H54 (cell line): ENCODE data around the gene CORO6.

ENCODE experiments used
- DNase-seq: peaks from one replicate; pipeline ENCODE4 v3.0.0; 2011; ENCODE audit warnings: low spot score, mixed read lengths; ENCODE audit not compliant: insufficient read length
- FAIRE-seq: peaks from 3 replicates; lab custom pipeline; 2011; peaks lifted over from hg19 to GRCh38; lab: Jason Lieb, UNC
- POLR2A ChIP-seq: IDR thresholded peaks from 2 replicates; pipeline ENCODE4 v1.6.1; 2011; ENCODE audit warnings: low read depth, mild to moderate bottlenecking, low read length

The CORO6 gene

DNA sequence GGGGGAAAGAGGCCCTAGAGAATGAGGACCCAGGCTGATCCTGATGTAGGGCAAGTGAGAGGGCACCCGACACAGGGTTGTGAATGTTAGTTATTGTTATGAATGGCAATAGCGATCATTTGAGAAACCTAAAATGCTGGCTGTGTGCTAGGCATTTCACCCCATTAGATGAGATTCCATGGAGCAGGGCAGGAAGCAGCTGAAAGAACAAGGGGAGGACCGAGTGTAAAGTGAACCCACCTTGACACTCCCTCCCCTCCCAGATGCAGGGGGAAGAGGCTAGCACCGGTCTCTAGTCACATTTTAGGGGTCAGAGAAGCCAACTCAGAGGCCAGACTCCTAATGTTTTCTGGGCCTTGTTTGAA is 553 bp upstream of the CORO6 start:
- FAIRE-seq (no peak), DNase-seq (no peak)
- TF ChIP-seq POLR2A, result no peak

DNA sequence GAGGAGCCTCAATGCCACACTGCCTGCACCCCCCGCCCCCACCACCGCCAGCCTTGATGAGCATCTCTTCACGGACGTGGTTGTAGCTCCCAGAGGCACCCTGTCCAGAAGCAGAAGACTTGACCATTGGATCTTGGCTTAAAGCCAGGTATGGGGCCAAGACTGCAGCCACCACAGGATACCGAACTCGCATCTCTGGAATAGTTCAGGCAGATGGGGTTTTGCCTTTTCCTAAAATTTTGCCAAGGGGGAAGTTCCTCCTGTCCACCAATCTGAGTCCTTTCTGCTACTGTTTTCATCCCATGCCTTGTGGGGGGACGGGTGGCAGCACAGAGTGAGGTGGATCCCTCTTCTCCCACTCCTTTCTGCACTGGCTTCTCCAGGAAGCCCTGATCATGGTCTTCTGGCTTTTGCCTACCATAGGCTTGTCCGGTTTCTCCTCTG is 939 bp downstream of the CORO6 start:
- no peak for TF ChIP-seq POLR2A
- DNase-seq (no peak), FAIRE-seq (no peak)

DNA sequence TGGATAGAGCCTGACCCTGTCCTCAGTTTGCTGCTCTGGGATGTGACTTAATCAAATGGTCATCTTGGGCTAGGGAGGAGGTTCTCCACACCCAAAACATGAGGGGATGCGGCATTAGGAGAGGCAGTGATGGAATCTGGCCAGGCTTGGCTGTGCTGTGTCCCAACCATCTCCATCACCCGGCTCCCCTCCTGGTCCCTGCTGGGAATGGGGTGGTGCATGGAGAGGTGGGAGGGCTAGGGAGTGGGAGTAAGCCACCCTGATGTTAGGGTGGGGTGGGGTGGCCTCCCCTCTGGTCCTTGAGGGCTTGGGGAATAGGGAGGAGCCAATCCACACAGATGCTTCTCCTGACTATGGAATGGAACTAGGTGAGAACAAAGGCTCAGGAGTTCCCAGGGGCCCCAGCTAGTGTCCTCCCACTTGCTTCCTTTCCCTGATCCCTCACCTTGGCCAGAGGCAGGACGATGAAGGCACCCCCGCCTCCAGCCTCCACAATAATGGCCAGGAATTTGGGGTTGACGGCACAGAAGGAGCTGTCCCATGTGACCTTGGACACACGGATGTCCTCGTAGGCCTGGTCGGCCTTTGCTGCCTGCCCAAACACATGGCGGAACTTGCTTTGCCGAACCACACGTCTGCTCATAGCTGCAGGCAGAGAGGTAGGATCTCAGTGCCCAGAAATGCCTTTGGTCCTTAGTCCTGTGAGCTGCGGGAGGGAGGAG is 1.8 kb downstream of the CORO6 start:
- DNase-seq, result no peak
- TF ChIP-seq POLR2A, result no peak
- no peak for FAIRE-seq

DNA sequence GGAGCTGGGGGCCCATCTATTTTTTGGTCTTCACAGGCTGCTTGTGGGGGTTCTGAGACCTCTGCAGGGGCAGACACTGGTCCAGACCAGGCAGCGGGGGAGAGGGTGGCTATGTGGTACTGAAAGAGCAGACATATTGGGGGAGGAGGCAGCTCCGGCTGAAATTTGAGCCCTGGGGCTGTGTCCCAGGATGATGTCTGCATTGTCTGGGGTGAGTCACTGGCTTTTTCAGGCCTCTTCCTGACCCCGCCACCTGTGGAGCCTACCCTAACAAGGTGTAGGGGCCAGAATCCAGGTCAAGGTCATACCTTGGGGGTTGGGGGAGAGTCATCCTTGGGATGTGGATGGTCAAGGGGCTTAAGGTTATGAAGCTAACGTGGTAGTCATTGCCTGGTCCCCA is 2.4 kb downstream of the CORO6 start:
- FAIRE-seq (no peak), DNase-seq (peak; percentile 75)
- no peak for TF ChIP-seq POLR2A

DNA sequence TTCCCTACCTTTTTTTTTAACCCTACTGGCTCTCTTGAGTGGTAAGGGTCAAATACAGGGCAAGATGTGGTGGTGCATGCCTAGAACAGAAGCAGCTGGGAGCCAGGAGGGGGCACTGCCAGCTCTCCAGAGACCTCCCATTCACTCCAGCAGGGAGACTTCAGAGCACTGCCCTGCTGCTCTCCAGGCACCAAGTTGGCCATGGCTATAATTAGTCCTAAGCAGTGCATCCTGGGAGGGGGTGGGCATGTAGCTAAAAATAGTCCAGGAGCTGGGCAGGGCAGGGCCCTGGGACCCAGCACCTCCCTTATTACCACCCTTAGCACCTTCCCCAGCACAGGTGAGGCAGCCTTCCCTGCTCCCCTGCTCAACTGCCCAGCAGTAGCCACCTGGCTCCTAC is 3.5 kb downstream of the CORO6 start:
- no peak for FAIRE-seq

DNA sequence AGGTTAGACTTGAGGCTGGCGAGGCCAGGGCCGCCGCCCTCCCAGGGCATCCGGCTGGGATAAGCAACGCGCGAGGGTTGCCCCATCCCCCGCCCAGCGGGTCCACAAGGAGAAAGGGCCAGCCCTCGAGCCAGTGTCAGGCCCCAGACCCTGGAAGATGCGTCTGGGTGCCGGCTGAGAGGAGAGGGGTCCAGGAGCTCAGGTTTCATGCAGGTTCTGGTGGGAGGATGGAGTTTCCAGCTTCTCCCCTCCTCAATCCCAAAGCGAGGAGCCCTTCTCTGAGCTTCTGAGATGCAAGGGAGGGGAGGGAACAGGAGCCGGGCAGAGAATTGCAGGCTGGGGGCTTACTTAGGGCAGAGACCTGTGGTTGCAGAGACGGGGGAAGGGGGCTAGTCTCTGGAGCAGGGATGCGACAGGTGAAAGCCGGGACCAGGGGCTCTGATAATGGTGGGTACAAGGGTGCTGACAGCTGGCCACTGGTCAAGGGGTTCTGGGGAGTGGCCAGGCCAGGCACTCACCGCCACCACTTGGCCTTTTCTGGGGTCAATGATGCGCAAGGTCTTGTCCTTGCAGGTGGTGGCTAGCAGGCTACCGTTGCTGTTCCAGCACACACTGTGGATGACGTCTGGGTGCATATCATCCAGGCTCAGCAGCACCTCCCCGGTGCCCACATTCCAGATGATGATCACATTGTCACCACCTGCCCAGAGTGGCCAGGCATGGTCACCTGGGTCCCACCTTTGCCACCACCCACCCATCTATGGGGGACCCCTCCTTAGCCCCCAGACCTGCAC is 4.2 kb downstream of the CORO6 start:
- FAIRE-seq, result no peak

More for the DNA sequence above, 3.5 kb downstream of the CORO6 start:
- no peak for TF ChIP-seq POLR2A
- no peak for DNase-seq

DNA sequence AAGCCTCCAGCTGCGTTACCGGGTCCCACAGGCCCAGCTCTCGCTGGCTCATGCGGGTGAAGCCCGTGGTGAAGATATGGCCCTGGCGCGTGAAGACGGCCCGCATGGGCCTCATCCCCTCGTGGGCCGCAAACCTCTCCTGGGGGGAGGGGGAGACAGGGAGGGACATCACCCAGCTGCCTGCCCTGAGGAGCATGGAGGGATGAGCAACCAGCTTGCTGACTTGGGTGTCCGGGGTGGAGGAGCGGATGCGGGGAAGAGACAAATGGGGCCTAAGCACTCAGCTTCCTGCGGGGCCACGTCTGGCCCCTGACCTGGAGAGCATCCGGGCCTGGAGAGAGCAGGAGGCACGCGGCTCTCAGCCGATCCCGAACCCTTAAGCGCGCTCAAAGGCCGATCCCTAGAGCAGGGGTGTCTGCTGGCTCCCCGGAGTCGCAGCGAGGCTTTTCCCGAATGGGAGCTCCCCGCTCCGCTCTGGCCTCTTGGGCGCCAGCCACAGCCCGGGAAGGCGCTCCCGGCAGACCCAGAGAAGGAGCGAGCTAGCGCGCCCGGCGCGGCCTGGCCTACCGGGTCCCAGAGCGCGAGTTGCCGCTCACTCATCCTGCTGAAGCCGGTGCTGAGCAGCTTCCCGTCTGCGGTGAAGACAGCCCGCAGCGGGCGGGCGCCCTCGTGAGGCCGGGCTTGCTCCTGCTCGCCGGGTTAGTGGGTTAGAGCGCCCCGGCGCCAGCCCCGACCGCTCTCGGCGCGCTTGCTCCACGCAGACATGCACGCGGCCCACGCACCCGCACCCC is 5.0 kb downstream of the CORO6 start:
- FAIRE-seq, result no peak
- DNase-seq, result no peak
- TF ChIP-seq POLR2A, result no peak

More for the DNA sequence above, 4.2 kb downstream of the CORO6 start:
- TF ChIP-seq POLR2A, result no peak
- no peak for DNase-seq

DNA sequence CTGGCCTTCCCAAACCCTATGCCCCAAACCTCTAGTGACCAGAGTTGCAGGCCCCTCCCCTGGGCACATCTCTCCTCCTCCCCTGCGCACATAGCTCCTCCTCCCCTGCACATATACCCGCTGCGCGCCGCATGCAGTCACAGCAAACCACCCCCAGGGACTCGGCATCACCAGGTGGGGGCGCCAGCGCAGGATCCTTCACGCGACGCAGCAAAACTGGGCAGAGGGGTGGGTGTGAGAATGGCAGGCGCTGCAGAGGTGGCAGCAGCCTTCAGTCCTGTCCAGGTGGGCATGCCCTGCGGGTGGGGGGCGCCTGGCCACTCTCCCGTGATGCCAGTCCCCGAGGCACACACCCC is 5.6 kb downstream of the CORO6 start:
- FAIRE-seq (no peak), DNase-seq (no peak)
- TF ChIP-seq POLR2A, result no peak

DNA sequence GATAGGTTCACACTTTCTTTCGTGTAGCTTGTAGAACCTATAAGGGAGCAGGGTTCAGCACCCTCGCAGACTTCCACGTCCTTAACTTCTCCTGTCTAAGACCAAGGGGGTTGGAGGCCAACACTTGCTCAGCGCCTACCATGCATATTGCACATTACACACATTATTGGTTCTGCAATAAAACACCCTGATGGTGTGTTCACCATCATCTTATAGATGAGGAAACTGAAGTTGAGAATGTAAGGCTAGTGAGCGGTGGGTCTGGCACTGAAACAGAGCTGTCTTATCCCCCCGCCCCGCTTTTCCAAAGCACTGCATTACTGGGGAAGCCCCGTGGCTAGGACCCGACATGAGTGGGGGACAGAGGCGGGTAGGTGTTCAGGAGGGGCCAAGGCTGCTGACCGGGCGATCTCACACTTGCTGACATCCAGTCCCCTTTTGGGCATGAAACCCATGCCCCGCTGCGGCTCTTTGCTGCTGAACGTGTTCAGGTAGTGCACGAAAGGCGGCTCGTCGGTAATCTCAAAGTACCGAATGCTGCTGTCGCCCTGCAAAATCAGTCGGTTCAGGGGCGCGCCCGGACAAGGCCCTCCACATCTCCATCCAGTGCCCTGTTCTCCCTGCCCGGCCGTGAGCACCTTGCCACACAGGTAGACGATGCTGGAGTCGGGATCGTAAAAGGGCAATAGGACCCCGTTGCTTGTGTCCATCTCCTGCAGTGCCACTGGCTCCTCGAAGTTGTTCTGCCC is 6.2 kb downstream of the CORO6 start:
- DNase-seq (no peak), FAIRE-seq (no peak)
- no peak for TF ChIP-seq POLR2A

DNA sequence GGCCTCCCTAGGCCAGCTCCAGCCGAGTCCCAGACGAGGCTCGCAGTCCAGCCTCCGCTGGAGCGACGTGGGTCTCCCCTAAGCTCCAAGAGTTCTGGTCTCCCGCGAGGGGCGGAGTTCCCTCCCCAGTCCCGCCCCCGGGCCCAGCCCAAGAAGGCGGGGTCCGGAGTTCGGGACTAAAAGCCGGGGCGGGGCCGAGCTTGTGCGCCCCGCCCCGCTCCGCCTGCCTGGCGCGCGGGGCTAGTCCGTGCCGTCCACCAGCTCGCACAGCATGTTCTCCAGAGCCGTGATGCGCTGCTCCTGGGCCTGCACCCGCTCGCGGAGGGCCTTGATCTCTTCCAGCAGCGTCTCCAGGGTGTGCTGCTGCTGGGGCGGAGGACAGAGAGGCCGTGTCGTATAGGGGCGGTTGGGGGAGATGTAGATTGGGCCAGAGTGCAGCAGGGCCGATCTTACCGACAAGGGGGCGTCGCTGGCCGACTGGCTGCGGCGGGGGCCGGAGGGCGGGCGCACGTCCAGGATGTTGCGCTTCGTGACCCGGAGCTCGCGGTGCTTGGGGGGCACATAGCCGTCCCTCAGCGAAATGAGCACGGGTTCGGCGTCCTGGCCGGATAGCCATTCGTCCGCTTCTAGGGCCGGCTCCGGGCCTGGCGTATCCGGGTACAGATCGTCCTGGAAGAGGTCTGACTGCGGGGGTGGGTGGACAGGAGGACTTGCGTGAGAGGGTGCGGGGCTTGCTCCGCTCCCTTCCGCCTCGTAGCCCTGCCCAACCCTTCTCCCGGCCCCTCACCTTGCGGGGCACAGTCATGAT is 7.0 kb downstream of the CORO6 start:
- FAIRE-seq, result no peak

DNA sequence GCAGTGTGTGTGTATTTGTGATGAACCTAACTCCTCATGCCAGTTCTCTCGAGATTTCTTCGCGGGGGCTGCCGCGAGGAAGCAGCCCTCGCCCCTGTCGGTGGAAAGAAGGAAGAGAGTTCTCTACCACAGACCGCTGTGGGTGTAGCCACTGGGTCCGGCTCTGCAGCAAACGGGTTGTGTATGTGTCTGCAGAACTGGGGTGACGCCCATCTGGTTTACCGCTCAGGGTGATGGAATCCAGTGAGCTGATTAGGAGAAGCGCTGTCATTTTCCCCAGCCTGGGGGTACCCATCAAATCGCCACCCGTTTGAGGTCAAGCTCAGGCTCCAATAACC is 7.7 kb downstream of the CORO6 start:
- no peak for DNase-seq
- no peak for TF ChIP-seq POLR2A
- no peak for FAIRE-seq

More for the DNA sequence above, 7.0 kb downstream of the CORO6 start:
- TF ChIP-seq POLR2A, result no peak
- no peak for DNase-seq

DNA sequence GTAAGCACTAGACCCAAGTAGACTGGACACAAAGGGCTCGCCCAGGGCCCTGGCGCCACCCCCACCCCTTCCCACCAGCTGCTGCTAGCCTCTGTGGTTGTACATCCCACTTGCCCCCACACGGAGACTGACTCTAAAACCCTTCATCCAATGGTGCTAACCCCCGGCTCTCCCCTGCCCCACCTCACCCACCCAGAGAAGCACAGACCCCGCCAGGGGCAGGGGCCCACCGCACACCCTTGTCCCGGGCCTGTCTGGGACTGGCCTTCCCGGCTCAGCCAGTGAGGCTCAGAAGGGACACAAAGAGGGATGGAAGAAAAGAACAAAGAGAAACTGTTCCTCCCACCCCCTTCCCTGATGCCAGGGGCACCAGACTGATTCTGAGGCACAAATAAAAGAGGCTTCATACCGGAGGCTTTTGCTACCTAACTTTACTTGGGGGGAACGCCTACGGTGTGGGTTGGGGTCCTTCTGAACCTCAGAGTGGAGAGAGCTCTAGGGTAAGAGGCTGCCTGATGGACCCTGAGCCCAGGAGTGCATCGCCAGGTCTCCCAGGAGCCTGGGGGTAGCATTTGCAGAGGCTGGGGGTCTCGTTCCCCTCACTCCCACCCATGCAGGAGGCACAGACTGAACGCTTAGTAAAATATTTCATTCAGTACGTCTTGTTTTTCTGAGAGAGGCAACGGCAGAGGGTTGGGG is 8.2 kb downstream of the CORO6 start:
- DNase-seq, result no peak
- no peak for TF ChIP-seq POLR2A
- FAIRE-seq, result no peak
